ENCODE data around the gene SLC25A13.

DNA sequence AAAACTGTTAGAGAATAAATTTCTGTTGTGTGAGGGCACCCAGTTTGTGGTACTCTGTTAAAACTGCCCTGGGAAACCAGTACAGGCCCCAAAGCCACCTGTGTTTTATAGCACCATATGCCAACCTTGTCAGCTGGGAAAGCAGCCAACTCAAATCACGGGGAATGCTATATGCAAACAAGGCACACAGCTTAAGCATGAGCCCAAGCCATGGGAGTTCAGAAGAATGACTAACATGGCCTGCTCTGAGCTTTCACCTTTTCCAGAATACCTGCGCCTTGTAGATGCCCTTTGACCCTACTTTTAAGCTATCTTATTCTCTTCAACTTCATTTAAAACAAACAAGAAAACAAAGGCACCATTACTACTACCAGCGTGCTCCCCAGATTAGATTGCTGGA, 5.5 kb upstream of the SLC25A13 start:
- TF ChIP-seq, protein P1, sequence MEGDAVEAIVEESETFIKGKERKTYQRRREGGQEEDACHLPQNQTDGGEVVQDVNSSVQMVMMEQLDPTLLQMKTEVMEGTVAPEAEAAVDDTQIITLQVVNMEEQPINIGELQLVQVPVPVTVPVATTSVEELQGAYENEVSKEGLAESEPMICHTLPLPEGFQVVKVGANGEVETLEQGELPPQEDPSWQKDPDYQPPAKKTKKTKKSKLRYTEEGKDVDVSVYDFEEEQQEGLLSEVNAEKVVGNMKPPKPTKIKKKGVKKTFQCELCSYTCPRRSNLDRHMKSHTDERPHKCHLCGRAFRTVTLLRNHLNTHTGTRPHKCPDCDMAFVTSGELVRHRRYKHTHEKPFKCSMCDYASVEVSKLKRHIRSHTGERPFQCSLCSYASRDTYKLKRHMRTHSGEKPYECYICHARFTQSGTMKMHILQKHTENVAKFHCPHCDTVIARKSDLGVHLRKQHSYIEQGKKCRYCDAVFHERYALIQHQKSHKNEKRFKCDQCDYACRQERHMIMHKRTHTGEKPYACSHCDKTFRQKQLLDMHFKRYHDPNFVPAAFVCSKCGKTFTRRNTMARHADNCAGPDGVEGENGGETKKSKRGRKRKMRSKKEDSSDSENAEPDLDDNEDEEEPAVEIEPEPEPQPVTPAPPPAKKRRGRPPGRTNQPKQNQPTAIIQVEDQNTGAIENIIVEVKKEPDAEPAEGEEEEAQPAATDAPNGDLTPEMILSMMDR (IDR thresholded peaks at IDR 0.05): no peak
- TF ChIP-seq FOSL2 (IDR thresholded peaks at IDR 0.05; ENCODE audit: borderline replicate concordance, low read depth) (no peak), JUND (IDR thresholded peaks at IDR 0.05) (no peak), TCF12 (IDR thresholded peaks at IDR 0.05) (no peak), SIN3A (IDR thresholded peaks at IDR 0.05; ENCODE audit: borderline replicate concordance, low read depth, low read length) (no peak), RFX5 (IDR thresholded peaks at IDR 0.05; ENCODE audit: low read length) (no peak), NRF1 (IDR thresholded peaks at IDR 0.05; ENCODE audit: low read depth, low read length) (no peak), POLR2AphosphoS5 (IDR thresholded peaks at IDR 0.05; ENCODE audit: low read depth, low read length) (no peak), GATA2 (CRISPR knock-in tag; IDR thresholded peaks at IDR 0.05) (no peak), EP300 (IDR thresholded peaks at IDR 0.05; ENCODE audit: borderline replicate concordance in 1 of 2, low read depth in 1 of 2, low read length in 1 of 2) (no peak), EZH2phosphoT487 (IDR thresholded peaks at IDR 0.05; ENCODE audit: borderline replicate concordance, low read depth) (no peak), TEAD4 (IDR thresholded peaks at IDR 0.05; ENCODE audit: borderline replicate concordance, insufficient read depth) (no peak)
- TF ChIP-seq, protein P2, sequence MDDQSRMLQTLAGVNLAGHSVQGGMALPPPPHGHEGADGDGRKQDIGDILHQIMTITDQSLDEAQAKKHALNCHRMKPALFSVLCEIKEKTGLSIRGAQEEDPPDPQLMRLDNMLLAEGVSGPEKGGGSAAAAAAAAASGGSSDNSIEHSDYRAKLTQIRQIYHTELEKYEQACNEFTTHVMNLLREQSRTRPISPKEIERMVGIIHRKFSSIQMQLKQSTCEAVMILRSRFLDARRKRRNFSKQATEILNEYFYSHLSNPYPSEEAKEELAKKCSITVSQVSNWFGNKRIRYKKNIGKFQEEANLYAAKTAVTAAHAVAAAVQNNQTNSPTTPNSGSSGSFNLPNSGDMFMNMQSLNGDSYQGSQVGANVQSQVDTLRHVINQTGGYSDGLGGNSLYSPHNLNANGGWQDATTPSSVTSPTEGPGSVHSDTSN (IDR thresholded peaks at IDR 0.05): no peak
- TF ChIP-seq, protein P3, sequence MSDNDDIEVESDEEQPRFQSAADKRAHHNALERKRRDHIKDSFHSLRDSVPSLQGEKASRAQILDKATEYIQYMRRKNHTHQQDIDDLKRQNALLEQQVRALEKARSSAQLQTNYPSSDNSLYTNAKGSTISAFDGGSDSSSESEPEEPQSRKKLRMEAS (IDR thresholded peaks at IDR 0.05; ENCODE audit: low read depth): no peak
